Measurements from ENCODE around the gene CYYR1.

The CYYR1 gene

GRCh38 chr21:26421724-26422123, 151.4 kb downstream of the CYYR1 start:
- WGBS, 2 donors (ENCODE audit: extremely low coverage in 2 of 2, insufficient read length in 2 of 2, insufficient replicate concordance in 1 of 2), result no CpG with 5 or more reads among the region's 1 CpG
- no peak for DNase-seq (ENCODE audit: low spot score)
- no peaks in the 10 kb centered on the region for H3K79me1 ChIP-seq (ENCODE audit: low read depth, low read length)
- no peak overlapping the region for H3K4ac ChIP-seq (ENCODE audit: low read length)
- H3K9ac ChIP-seq (ENCODE audit: low read depth, low read length, poor library complexity), result no peak overlapping the region
- H3K4me1 ChIP-seq (ENCODE audit: control insufficient read depth in 2 of 2, insufficient read depth in 1 of 2, low read depth in 1 of 2, low read length in 2 of 2), result peaks cover 0 to 2% of the 10 kb centered on the region in 2 donors
- H3K4me3 ChIP-seq (ENCODE audit: low read length in 2 of 2), result no peak overlapping the region
- no peak overlapping the region for H2BK5ac ChIP-seq (ENCODE audit: low read length)
- no peak overlapping the region for H4K91ac ChIP-seq (ENCODE audit: low read depth, low read length, poor library complexity)
- H3K9me3 ChIP-seq (replicated peaks in 1 of 2; ENCODE audit: control insufficient read depth in 2 of 2, insufficient read depth in 1 of 2, low read depth in 1 of 2, low read length in 2 of 2), result no peaks in the 10 kb centered on the region
- no peak overlapping the region for H3K4me2 ChIP-seq (ENCODE audit: insufficient read depth, low read length, poor library complexity, severe bottlenecking)
- H3K23ac ChIP-seq (ENCODE audit: low read depth, low read length, poor library complexity), result no peak overlapping the region
- no peak overlapping the region for H3K18ac ChIP-seq (ENCODE audit: low read length)
- H3K14ac ChIP-seq (ENCODE audit: low read length), result no peak overlapping the region
- H3K36me3 ChIP-seq (replicated peaks in 1 of 2; ENCODE audit: control insufficient read depth in 2 of 2, insufficient read depth in 2 of 2, low read length in 2 of 2), result no peaks in the 10 kb centered on the region
- H2BK120ac ChIP-seq (ENCODE audit: low read depth, low read length), result no peak overlapping the region
- no peak overlapping the region for H2BK12ac ChIP-seq (ENCODE audit: low read length)
- peak overlapping the region; percentile 43 for H2AFZ ChIP-seq (ENCODE audit: low read length)
- no peak overlapping the region for H4K8ac ChIP-seq (ENCODE audit: low read depth, low read length)
- H2BK15ac ChIP-seq (ENCODE audit: low read length), result no peak overlapping the region
- no peak overlapping the region for H3K27ac ChIP-seq (replicated peaks; ENCODE audit: low read length)
- no peaks in the 10 kb centered on the region for H3K27me3 ChIP-seq (ENCODE audit: control insufficient read depth in 3 of 3, insufficient read depth in 3 of 3, low read depth in 1 of 3, low read length in 3 of 3)
- no peak overlapping the region for H2AK5ac ChIP-seq (ENCODE audit: low read depth, low read length)

Measured in neuronal stem cell (in vitro differentiated cells).